ENCODE measurements around the gene NHLRC4.

GRCh38 chr16:546909-547770 lies 19.7 kb upstream of the NHLRC4 start:
- TF ChIP-seq CTCF (conservative IDR thresholded peaks at IDR 0.05; ENCODE audit: low read depth, low read length) (peak; percentile 52), POLR2A (IDR thresholded peaks at IDR 0.05; ENCODE audit: low read depth, low read length) (no peak), MXI1 (IDR thresholded peaks at IDR 0.05; ENCODE audit: borderline replicate concordance, low read depth, low read length) (no peak), BHLHE40 (IDR thresholded peaks at IDR 0.05; ENCODE audit: low read depth, low read length) (no peak), CHD1 (IDR thresholded peaks at IDR 0.05; ENCODE audit: low read depth, low read length) (no peak), MAZ (IDR thresholded peaks at IDR 0.05; ENCODE audit: borderline replicate concordance, low read depth, low read length) (peak; percentile 56; the same call in 1 of the 2 replicates), FOS (IDR thresholded peaks at IDR 0.05; ENCODE audit: low read depth, low read length) (no peak)
